Astrocyte (in vitro differentiated cells and primary cell): ENCODE results near the gene WHRN. TPM values are rescaled to one million over a fixed set of nuclear protein-coding genes. Genes with fewer than 3 reads are reported as not detected.

ENCODE experiments used
- DNase-seq: peaks from one replicate; pipeline ENCODE4 v3.0.0-alpha.2; 2010; ENCODE audit warnings: low read depth
- FAIRE-seq: peaks from 2 replicates; lab custom pipeline; 2011; peaks lifted over from hg19 to GRCh38; lab: Jason Lieb, UNC
- H2AFZ ChIP-seq: 2 replicates; pipeline ENCODE4 v1.6.0; 2012; ENCODE audit warnings: low read depth, low read length, inconsistent platforms
- H3K27ac ChIP-seq: 2 replicates; pipeline ENCODE4 v1.5.1; 2011; ENCODE audit warnings: low read depth, low read length, inconsistent platforms
- H3K27me3 ChIP-seq: 2 replicates; pipeline ENCODE4 v1.6.0; 2011; ENCODE audit warnings: low read length, inconsistent platforms; ENCODE audit not compliant: insufficient read depth
- H3K36me3 ChIP-seq: 2 replicates; pipeline ENCODE4 v1.5.1; 2011; ENCODE audit warnings: low read length, inconsistent platforms; ENCODE audit not compliant: insufficient read depth
- H3K4me1 ChIP-seq: 2 replicates; pipeline ENCODE4 v1.5.1; 2011; ENCODE audit warnings: low read length, inconsistent platforms; ENCODE audit not compliant: insufficient read depth
- H3K4me2 ChIP-seq: 2 replicates; pipeline ENCODE4 v1.6.0; 2012; ENCODE audit warnings: low read length, inconsistent platforms
- H3K4me3 ChIP-seq: 2 replicates; pipeline ENCODE4 v1.5.1; 2011; ENCODE audit warnings: low read depth, mild to moderate bottlenecking, low read length, inconsistent platforms; ENCODE audit not compliant: insufficient read depth
- H3K79me2 ChIP-seq: 2 replicates; pipeline ENCODE4 v1.6.0; 2012; ENCODE audit warnings: mild to moderate bottlenecking, low read length, inconsistent platforms; ENCODE audit not compliant: insufficient read depth
- H3K9ac ChIP-seq: 2 replicates; pipeline ENCODE4 v1.6.0; 2012; ENCODE audit warnings: mild to moderate bottlenecking, low read length, inconsistent platforms
- H3K9me3 ChIP-seq: 2 replicates; pipeline ENCODE4 v1.5.1; 2012; ENCODE audit warnings: low read depth, mild to moderate bottlenecking, low read length, inconsistent platforms; ENCODE audit not compliant: insufficient read depth
- H4K20me1 ChIP-seq: 2 replicates; pipeline ENCODE4 v1.6.0; 2012; ENCODE audit warnings: low read length, inconsistent platforms; ENCODE audit not compliant: insufficient read depth
- H3K27ac Mint-ChIP-seq: one replicate; pipeline ENCODE4 v1.8.0; 2021; ENCODE audit warnings: mild to moderate bottlenecking, mixed read lengths; ENCODE audit not compliant: unreplicated experiment
- H3K27me3 Mint-ChIP-seq: one replicate; pipeline ENCODE4 v1.8.0; 2021; ENCODE audit warnings: low read depth, mixed read lengths; ENCODE audit not compliant: unreplicated experiment
- H3K36me3 Mint-ChIP-seq: one replicate; pipeline ENCODE4 v1.8.0; 2021; ENCODE audit warnings: low read depth, mixed read lengths; ENCODE audit not compliant: unreplicated experiment
- H3K4me1 Mint-ChIP-seq: one replicate; pipeline ENCODE4 v1.8.0; 2021; ENCODE audit warnings: low read depth, mixed read lengths; ENCODE audit not compliant: unreplicated experiment
- H3K4me3 Mint-ChIP-seq: one replicate; pipeline ENCODE4 v1.8.0; 2021; ENCODE audit warnings: mild to moderate bottlenecking, moderate library complexity, mixed read lengths; ENCODE audit not compliant: unreplicated experiment
- H3K9me3 Mint-ChIP-seq: one replicate; pipeline ENCODE4 v1.8.0; 2021; ENCODE audit warnings: mild to moderate bottlenecking, mixed read lengths; ENCODE audit not compliant: unreplicated experiment
- CTCF ChIP-seq: IDR thresholded peaks from 2 replicates; pipeline ENCODE4 v1.5.1; 2011; ENCODE audit warnings: low read depth, mild to moderate bottlenecking, inconsistent platforms, low read length, moderate library complexity; ENCODE audit not compliant: insufficient read depth
- EZH2 ChIP-seq: IDR thresholded peaks from 2 replicates; pipeline ENCODE4 v1.6.1; 2012; ENCODE audit warnings: mild to moderate bottlenecking, low read length, inconsistent platforms; ENCODE audit not compliant: insufficient read depth
- total RNA-seq: library from RNA; stranded (reverse); gene quantifications from 2 replicates; pipeline ENCODE4 v1.2.1, GENCODE V29; 2021

The WHRN gene
- total RNA-seq, 1 donor from 2014 or later, result 10.2 TPM

- Histone ChIP-seq H3K79me2 (peaks cover 20% of the 10 kb centered on the region), H3K4me1 (peaks cover 42% of the 10 kb centered on the region), H3K27ac (peak overlapping the region; percentile 60), H3K9ac (peak overlapping the region; percentile 76), H4K20me1 (no peaks in the 10 kb centered on the region), H3K4me2 (peak overlapping the region; percentile 98), H3K4me3 (peak overlapping the region; percentile 61), H3K9me3 (no peaks in the 10 kb centered on the region), H3K36me3 (no peaks in the 10 kb centered on the region), H2AFZ (peak overlapping the region; percentile 86), H3K27me3 (no peaks in the 10 kb centered on the region)
- Mint-ChIP-seq H3K9me3 (no peaks in the 10 kb centered on the region), H3K27ac (peak overlapping the region; percentile 22), H3K4me3 (peak overlapping the region; percentile 84), H3K36me3 (no peaks in the 10 kb centered on the region), H3K27me3 (no peaks in the 10 kb centered on the region), H3K4me1 (peaks cover 43% of the 10 kb centered on the region)
- DNase-seq (no peak), FAIRE-seq (no peak)
- no peak for TF ChIP-seq CTCF
- TF ChIP-seq EZH2, result no peak
These were observed 118.2 kb downstream of the WHRN start for GRCh38 chr9:114386886-114387679.

DNA sequence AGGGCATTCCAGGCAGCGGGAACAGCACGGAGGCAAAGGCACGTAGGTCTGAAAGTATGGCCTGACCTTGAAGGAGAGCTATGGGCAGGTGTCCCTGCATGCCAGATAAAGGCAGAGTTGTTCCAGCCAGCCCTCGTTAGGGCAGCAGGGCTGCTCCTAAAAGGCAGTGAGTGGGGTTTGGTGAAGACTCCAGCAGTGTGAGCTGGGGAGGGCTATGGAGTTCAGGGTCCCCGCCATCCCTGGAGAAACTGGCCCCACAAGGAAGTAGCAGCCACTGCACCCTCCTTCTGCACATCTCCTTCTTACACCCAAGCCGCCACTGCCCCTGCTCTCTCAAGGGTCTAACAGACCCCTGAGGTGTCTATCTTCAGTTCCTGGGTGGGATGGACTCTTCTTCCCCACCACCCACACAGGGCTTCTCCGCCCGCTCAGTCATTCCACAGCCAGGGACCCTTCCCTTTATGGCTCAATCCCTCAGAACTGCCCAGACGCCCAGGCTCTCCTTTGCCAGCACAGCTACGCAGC lies 118.8 kb downstream of the WHRN start:
- peak overlapping the region; percentile 84 for H3K4me3 Mint-ChIP-seq
- H3K36me3 Mint-ChIP-seq, result no peaks in the 10 kb centered on the region
- no peaks in the 10 kb centered on the region for H3K27me3 Mint-ChIP-seq
- TF ChIP-seq CTCF, result no peak
- no peak for TF ChIP-seq EZH2
- Histone ChIP-seq H3K4me2 (peak overlapping the region; percentile 98), H3K4me3 (peak overlapping the region; percentile 61), H3K27ac (no peak overlapping the region), H4K20me1 (no peaks in the 10 kb centered on the region), H3K4me1 (peaks cover 42% of the 10 kb centered on the region), H3K79me2 (peaks cover 23% of the 10 kb centered on the region), H3K9ac (peak overlapping the region; percentile 76), H3K9me3 (no peaks in the 10 kb centered on the region), H2AFZ (no peak overlapping the region), H3K27me3 (no peaks in the 10 kb centered on the region), H3K36me3 (no peaks in the 10 kb centered on the region)
- peak overlapping the region; percentile 82 for H3K27ac Mint-ChIP-seq
- H3K4me1 Mint-ChIP-seq, result peaks cover 44% of the 10 kb centered on the region
- no peak for FAIRE-seq
- no peaks in the 10 kb centered on the region for H3K9me3 Mint-ChIP-seq
- DNase-seq, result no peak
